HG03342 (cell line): ENCODE results near the gene KRT2.

ENCODE experiments used
- ATAC-seq: cut with Tn5 transposase; IDR thresholded peaks from one replicate; pipeline ENCODE4 v1.9.1; 2021; ENCODE audit warnings: mild to moderate bottlenecking, moderate library complexity; ENCODE audit not compliant: unreplicated experiment

KRT2 gene

DNA sequence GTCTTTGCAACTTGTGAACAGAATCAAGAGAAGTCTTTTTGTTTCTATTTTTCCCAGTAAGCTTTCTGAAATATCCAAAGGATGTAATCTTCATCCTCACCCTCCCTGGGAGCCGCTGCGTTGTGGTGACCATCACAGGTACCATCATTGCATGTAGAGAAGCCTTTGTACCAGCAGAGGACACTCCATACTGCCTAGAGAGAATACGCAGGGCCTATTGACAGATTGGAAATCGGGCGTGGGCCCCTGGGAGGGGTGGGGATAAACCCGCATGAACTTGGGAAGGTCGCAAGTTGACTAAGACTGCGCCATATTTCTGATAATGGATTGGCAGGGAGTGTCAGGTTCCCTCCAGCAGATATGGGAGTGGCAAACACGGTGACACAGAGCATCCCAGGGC is 15.5 kb upstream of the KRT2 start:
- no peak for ATAC-seq

DNA sequence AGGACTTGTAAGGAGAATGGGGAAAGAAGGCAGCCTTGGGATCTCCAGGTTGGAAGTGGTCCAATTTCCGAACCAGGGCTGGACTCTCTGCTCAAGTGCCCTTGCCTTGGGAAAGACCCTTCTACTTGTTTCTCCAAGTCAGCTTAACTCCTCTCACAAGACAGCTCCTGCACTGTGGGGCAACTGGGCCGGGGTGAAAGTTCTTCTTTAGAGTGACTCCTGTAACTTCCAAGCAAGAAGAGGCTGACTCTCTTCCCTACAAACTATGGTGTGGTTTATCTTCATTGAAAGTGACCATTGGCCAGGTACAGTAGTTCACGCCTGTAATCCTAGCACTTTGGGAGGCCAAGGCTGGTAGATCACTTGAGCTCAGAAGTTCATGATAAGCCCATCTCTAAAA is 14.5 kb upstream of the KRT2 start:
- ATAC-seq, result no peak

DNA sequence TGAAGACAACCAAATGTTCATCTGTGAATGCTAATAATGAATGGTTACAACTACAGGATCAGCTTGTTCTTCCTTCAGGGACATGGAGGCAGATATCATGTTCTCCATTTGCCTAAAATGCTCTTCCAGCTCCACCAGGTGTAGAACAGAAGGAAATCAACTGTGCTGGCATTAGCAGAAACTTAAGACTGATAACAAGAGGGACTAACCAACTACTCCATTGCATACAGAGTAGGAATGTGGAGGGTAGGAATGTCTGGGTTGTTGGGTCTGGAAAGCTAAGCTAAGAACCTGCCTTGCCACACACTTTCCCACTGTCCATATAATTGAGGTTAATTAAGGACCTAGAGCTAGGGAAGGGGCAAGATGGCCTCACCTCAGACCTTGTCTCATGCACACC is 11.4 kb upstream of the KRT2 start:
- ATAC-seq, result no peak

DNA sequence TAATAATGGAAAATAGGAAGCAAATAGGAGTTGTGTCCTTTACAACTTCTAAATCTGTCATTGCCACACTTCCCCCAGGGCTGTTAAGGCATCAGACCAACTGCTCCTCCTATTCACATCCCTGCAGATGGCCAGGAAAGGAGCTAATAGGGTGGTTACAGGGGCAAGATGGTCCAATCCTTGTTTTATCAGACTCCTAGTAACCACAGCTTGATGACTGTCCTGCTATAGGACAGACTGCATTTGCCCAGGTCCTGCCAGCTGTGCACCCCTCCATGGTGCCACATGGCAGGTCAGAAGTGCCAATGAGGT is 10.9 kb upstream of the KRT2 start:
- ATAC-seq, result no peak

DNA sequence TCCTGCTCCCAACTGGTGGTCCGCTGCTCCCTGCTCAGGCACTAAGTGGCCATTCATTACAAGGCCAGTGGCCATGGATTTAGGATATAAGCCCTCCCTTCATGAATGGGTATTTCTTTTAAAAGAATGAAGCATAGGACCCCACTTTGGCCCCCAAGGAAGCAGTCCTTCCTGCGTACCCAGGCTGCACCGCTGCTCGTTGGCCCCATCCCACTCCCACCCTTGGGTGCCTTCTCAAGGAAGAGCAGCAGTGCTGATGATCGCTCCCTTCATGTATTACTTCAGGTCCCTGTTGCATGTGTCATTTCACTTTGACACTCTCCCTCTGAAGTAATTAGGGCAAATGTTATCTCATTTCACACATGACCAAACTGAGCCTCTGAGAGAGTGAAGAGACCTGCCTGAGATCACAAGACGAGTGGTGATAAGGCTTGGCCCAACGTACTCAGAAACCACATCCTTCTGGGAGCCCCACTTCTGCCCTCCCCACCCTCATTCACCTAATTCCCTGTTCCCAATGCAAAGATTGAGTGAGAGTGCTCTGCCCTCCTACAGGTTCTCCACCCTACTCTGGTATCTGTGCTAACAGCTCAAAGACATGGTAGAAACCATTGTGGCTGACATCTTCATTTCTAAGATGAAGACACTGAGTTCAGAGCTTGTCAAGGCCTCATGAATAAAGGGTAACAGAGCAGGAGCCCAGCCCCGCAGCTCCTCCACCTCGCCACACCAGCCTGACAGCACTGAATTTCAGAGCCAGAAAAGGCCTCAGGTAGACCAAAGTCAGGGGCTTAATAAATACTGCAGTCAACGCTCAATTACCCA is 10.3 kb upstream of the KRT2 start:
- no peak for ATAC-seq

DNA sequence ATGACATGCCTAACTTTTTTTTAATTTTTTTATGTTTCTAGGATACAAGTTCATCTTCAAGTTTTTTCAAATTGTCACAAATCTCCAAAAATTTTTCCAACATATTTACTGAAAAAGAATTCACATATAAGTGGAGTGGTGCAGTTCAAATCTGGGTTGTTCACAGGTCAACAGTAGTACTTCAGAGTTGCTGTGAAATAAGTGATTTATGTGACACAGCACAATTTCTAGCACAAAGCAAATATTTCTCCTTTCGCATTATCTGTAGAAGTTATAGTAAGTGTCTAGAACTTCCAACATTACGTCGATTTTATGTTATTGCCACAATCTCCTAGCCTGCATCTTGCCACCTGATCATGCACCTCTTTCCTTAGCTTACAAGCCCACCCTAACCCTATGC is 9.7 kb upstream of the KRT2 start:
- no peak for ATAC-seq

DNA sequence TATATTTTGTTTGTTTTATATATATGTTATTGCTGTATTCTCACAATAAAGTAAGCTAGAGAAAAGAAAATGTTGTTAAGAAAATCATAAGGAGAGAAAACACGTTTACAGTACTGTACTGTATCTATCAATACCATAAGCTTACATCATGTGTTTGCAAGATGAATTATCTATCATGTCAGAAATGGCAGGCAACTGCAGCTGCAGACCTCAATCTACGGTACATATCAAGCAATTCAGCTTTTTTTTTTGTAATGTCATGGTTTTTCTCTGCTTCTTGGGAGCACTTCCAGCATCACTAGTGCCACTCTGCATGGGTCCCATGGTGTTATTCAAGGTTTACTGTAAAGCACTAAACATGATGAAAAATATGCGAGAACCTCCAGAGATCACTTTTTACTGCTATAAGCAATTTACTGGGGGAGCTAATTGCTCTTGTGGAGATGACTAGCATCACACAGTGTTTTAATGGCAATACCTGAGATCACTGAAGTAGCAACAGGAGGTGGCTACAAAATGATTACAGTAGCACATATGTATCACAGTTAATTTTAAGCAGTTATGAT is 9.0 kb upstream of the KRT2 start:
- ATAC-seq, result no peak

DNA sequence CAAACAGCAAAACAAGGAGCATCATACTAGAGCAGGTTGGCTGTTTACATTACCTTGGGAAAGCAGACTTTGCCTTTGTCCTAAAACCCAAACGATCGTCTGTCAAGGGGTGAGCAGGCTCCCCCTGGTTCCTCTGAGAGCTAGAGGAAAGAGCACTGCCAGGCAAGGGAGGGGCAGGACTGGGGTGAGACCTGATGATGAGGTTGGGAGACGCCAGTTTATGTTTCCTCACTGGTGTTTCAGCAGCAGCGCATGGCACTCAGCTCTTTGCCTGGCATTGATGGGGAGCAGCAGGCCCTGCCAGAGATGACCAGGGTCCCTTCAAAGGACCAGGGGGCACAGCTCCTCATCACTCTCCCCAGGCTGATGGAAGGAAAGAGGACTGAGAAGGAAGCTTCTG is 7.9 kb upstream of the KRT2 start:
- no peak for ATAC-seq

DNA sequence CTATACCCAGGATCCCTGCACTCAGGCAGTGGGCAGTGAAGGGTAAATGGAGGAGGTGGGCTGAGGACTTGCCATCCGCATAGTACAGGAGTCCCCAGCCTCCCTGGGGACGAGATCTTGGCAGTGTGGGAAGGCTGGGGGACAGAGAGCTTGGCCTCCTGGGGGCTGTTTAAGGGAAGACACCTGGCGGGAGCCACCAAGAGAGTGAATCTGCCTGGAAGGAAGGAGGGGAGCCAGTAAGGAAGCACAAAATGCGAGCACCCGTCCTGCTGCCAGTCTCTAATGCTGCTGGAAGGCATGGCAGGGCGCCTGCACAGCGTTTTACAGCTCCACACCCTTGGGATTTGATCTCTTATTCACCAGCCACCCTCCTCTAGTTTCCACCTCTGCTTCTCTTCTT is 7.4 kb upstream of the KRT2 start:
- ATAC-seq, result no peak

DNA sequence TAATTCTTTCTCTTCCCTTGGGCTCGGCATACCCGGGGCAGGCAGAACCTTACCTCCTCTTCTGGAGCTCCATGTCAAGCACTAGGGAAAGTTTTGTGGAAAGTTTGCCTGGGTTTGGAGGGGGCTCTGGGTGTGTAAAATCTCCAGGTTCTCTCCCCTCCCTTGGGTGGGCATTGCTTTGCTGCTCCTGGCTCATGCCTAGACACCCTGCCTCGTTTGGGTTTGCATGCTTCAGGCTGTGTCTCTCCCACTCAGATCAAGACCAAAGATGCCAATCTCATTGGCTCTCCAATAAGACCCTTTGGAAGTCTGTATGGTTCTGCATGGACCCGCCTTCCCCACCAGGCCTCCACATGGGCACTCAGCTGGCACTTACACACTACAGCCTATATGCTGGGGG is 6.2 kb upstream of the KRT2 start:
- ATAC-seq, result no peak

DNA sequence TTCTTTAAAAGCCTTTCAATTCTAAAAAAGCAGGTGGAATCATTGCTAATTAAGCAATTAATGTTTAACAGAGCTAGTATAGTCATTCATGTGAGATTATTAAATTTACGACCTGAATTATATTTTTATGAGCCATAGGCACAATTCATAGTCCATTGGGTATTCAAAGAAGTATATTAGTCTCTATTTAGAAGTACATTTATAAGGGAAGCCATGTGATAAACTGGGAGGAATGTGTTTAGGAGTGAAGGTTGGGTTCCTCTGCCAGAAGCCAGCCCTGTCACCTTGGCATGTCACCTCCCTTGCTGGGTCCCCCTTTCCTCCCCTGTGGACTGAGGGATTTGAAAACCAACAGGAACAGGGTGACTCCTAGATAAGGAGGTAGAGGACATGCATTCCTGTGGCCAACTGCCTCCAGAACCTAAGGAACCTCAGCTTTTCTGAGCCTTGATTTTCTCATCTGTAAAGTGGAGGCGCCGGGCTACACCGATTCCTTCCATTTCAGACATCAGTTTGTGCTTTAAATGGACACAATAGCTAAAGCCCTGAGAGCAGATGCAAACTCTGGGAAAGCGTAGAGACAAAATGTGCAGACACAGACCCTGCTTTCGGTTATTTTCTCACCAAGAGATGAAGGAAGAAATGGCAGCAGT is 5.4 kb upstream of the KRT2 start:
- ATAC-seq, result no peak

DNA sequence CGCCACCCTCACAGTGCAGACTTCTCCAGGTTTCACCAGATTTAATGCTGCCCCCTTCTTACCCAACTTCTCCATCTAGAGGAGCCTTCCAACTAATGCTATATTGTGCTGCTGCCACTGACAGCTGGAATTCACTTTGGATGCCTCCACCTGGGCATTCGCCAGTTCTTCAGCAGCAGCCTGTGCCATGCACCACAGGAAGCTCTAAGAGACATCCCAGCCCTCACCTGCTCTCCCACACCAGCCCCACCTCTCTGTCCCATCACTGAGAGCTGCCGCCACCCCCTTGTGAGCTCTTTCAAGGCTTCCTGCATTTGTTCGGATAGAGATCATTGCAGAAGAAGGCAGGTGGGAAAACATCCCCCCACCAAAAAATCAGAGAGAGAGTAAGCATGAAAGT is 4.6 kb upstream of the KRT2 start:
- no peak for ATAC-seq

DNA sequence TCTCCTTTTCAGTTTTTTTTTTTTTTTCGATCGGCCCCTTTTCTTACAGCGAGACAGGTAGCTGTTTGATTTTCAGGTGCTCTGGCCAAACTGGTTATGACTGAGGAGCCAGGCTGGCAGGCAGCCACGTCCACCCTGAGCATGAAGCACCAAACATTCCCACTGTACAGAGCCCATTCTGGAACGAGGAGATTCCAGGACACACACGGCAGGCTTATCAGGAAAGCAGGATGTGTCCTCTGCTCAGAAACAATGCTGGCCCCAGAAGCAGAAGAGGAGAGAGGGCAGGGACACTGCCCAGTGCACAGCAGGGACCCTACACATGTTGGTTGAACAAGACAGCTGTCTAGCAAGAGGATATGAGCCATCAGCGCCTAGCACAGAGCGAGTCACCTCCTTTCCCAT is 3.7 kb upstream of the KRT2 start:
- ATAC-seq, result no peak

DNA sequence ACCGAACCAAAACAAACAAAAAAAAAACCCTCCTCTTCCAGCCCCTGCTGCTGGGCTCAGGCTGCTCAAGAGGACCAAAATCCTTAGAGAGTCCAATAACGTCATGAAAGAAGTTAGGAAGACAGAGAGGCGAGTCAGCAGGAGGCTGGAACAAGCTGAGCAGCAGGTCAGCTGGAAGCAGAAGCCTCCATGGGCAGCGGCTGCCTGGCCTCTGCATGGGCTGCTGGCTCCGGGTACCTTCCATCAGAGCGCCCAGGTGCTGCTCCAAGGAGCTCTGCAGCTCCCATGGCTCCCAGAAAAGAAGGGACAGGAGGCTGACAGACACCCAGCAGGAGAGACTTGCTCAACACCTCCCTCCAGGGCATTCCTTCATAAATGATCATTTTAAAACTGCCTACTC is 3.2 kb upstream of the KRT2 start:
- ATAC-seq, result no peak

DNA sequence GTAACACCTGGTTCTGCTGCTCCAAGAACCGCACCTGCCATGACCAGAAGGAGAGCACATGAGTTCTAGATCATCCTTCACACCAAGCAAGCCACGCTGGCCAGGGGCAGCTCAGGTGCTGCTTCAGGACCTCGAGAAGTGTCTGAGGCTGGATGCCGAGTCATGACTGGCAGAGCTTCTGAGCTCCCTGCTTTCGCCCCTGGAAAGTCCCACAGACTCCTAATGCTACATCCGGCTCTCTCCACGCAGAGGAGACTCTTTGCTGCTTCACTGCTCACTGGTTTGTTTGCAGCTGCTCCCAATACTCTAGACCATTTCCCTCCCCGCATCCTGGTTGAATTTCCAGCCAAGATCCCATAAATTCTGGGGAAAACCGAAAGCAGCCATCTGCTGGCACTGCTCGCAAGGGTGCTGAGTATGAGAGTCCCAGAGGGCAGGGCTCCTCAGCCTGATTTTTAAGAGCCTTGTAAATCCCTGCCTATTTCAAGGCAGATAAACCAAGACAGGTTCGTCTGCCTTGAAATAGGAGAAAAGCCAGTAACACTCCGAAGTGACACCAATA is 1.4 kb downstream of the KRT2 start:
- ATAC-seq, result no peak

DNA sequence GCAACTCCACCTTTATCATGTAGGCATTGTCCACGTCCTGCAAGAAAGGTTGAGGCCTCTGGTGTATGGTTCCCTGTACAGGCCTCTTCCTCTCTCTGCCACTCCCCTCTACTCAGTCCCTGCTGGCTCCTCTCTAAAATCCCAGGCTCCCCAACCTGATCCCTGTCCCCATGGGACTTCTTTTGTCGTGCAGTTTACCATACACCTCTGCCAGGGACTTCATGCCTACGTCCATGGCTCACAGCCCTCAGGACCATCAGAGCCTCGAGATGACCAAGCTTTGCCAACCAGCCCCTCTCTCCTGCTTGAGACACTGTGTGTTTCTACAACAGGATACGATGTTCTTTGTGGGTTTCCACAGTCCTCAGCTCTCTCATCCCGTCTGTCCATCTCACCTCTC is 2.9 kb downstream of the KRT2 start:
- no peak for ATAC-seq

DNA sequence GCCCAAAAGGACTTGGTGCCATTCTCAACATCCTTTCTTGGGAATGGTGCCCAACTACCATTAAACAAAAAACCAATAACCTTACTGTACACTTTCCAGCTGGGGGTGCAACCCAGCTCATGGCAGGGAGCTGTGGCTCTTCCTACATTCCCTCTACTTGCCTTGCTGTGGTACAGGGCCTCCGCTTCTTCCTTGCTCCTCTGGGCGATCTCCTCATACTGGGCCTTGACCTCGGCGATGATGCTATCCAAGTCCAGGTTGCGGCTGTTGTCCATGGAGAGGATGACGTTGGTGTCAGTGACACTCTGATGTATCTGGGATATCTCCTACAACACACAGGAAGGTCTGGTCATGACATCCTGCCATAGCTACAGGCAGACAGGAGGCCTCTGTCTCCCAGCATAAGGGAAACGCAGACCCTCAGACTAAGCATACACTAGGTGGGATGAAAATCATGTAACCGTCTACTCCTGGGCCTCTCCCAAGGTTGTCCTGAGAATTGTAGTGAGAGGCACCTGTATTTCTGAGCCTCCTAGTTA is 3.9 kb downstream of the KRT2 start:
- no peak for ATAC-seq

DNA sequence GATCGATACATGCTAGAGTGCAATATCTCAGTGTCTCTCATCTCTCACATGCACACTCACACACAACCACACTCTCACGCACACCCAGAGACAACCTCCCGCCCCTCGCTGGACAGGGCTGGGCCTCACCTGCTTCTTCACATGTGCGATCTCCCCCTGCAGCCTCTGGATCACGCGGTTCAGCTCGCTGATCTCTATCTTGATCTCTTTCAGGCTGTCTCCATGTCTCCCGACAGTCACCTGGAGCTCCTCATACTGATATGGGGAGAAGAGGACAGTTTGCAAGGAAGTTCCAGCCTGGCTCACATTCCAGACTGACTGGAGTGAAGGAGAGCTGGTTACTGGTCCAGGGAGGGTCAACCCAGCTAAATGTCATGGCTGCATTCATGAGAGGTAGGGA is 4.4 kb downstream of the KRT2 start:
- ATAC-seq, result no peak

DNA sequence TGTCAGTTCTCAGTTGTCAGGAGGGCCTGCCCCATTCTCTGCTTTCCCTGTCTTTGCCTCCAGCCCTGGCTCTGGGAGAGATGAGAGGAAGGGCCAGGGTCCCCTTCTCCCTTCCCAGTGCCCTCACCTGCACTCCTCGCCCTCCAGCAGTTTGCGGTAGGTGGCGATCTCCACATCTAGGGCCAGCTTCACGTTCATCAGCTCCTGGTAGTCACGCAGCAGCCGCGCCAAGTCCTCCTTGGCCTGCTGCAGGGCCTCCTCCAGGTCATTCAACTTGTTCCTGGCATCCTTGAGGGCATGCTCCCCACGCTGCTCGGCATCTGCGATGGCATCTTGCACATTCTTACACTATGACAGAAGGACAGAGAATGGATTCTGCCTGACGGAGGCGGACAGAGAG is 5.4 kb downstream of the KRT2 start:
- no peak for ATAC-seq

DNA sequence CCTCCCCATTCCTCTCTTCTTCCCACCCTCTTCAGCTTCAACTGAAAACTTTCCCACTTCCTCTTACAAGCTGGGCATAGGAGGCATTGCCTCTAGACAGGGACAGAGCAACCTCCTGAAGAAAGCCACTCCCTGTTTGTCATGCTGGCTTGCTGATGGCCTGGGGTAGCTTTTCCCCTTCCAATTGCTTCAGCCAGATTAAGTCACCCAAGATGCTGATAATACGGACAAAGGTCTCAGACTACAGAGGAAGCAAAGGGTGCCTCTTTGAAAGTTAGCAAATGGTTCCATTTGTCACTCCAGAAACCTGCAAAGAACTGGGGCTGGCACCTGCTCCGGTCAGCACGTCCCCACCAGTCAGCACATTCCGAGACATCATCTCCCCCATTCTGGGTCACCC is 6.0 kb downstream of the KRT2 start:
- no peak for ATAC-seq

DNA sequence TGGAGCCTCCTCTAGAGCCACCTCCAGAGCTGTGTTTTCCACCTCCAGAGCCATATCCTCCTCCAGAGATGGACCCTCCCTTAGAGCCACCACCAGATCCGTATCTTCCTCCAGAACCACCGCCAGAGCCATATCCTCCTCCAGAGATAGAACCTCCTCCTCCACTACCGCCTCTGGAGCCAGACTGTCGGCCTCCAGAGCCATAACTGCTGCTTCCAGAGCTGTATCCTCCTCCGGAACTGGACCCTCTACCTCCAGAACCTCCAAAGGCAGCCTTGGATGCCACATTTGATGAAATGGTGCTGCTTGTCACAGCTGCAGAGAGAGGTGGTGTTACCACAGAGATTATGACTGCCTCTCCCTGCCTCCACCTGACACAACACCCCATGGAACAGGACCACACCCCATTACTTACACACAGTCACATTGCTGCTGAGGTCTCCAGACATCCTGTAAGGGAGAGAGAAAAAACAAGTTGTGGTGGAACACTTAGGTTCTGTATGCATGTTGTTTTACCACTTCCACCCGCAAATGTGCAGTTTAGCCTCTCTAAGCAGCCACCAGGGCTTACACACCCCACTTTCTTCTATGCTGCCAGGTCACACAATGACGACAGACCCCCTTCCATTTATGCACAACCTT is 6.8 kb downstream of the KRT2 start:
- no peak for ATAC-seq

DNA sequence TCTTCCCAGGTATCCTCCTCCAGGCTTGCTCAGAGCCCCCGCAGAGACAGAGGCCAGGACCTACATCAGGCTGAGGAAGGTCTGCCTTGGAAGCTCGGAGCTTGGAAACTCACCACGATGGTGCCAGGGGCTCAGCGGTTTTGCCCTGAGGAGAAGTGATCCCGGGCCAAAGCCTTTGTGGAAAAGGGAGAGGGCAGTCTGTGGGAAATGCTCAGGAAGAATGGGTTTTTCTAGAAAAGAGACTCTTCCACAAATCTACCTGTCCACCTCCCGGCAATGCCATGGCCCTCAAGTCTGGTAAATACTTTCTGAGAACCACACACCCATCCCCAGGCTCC is 8.0 kb downstream of the KRT2 start:
- ATAC-seq, result no peak
